HG02870 (cell line): ENCODE results near the gene ATP5MC2.
"Not testable (repeated sequence)": the region's sequence is repeated elsewhere in the genome, so short reads cannot be mapped to it uniquely, and the experiment has no call there.

Experiments
- ATAC-seq: cut with Tn5 transposase; IDR thresholded peaks from one replicate; pipeline ENCODE4 v1.9.1; 2021; ENCODE audit warnings: mild to moderate bottlenecking, moderate library complexity; ENCODE audit not compliant: unreplicated experiment

Gene ATP5MC2

GRCh38 chr12:53695152-53696145, 19.6 kb upstream of the ATP5MC2 start:
- no peak for ATAC-seq

DNA sequence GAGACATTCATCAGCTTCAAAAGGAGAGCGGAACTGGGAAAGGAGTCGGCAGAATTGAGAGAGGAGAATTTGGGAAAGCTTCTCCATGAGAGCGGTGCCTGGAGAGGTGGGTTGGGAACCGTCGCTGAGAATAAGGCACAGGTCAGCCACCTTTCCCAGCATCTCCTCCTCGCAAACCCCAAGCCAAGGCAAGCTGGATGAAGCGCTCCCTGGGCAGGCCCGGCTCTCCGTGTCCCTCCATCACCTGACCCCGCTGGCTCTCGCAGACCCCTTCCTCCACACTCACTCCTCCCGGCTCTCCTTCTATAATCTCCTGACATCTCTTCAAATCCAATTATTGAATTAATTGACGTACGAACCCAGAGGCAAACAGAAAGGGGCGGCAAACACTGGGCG, 18.9 kb upstream of the ATP5MC2 start:
- no peak for ATAC-seq

GRCh38 chr12:53688134-53688533, 12.3 kb upstream of the ATP5MC2 start:
- no peak for ATAC-seq

- no peak for ATAC-seq
Observed at GRCh38 chr12:53686436-53686835, 10.6 kb upstream of the ATP5MC2 start.

DNA sequence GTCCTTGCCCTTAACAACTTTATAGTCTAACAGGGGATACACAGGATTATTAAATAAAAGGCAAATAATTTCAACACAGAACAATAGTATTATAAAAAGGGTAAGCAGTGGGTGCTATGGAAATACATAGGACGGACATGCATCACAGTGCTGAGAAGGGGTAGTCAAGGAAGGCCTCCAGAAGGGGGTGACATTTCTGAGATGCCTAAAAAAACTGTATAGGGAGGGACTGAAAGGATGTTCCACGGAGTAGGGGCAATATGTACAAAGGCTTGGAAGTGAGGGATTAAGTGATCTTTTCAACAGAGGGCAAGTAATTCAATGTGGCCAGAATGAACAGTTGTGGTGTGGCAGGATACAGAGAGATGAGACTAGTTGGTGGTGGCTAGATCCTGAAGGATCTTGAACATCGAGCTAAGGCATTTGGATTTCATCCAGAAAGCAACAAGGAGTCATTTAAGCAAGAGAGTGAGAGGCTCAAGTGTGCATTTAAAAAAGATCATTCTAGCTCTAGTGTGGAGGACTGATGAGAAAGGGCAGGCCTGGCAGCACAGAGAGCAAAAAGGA, 8.9 kb upstream of the ATP5MC2 start:
- no peak for ATAC-seq

GRCh38 chr12:53683983-53684382, 8.1 kb upstream of the ATP5MC2 start:
- ATAC-seq, result no peak

DNA sequence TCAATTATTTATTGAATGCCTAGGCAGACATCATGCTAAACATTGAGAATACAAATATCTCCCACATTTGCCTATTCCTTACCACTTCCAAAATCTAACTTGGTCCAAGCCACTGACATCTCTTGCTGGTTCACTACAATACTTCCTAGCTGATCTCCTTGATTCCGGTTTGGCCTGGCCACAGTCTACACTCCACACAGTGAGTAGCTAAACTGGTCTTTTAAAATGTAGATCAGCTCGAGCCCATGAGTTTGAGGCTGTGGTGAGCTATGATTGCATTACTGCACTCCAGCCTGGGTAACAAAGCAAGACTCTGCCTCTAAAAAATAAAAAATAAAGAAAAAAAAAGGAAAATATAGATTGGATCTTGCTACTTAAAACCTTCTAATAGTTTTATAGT, 7.6 kb upstream of the ATP5MC2 start:
- ATAC-seq, result no peak

- not testable (repeated sequence) for ATAC-seq
Observed at GRCh38 chr12:53680061-53680460, 4.2 kb upstream of the ATP5MC2 start.

DNA sequence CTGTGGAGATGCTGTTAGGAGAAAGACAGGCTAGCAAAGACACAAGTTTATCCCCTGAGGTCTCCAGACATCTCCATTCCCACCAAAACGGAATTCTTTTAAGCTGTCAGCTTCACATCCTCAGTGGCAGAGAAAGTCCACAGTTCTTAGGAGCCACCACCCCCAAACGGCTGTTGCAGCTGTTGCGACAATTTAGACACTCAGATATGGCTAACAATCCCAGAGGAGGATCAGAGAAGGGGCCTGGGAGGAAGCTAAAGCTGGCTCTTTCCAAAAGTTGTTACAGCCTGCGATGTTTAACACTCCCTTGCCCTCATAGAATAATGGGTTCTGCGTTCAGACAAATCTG, 1.9 kb upstream of the ATP5MC2 start:
- ATAC-seq, result no peak

DNA sequence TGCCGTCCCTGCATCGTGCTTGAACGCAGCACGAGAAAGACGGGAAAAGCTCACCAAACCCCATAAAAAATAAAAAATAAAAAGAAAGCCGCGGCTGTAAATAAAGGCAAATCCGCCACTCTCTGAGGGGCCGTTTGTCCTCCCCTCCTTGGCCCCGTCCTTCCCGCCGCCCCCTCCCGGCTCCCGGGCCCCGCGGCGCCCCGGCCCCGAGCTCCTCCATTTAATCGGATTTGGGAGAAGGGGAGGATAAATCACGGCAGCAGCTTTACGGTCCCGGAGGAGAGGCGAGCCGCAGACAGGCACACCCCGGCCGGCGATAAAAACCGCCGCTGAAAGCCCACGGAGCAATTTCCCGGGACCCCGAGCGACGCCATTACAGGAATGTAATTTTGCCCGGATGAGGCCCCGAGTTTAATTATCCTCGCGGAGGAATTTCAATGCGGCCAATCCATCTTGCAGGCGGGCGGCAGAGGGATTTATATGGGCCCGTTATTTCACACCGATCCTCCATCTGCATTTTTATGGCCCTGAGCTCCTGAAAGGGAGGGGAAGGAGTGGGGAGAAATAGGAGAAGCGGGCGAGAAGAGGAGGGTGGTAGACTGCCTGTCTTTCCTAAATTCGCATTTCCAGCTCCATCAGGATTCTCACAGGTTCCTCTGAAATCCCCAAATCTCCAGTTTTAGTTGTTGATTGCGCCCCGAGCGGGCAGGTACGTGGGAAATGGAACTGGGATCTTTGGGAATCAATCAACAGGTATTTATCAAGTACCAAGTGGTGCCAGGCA, 1.3 kb upstream of the ATP5MC2 start:
- no peak for ATAC-seq

DNA sequence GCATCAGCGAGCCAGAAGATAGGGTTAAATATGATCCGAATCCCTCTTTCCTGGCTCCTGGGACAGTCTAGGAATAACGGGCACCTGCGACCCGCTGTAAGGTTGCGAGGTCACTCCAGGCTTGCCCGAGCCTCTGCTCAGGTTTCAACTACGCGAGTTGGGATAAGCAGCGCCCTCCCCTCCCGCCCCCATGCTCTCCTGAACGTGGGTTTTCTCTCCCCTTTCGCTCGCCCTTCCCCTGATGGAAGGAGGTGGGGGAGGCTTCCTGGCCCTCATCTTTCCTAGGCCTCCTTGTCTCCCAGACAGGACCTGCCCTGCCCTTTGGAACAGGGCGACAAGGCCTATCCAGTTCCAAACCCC, 753 bp upstream of the ATP5MC2 start:
- ATAC-seq, result no peak

- no peak for ATAC-seq
Observed at GRCh38 chr12:53674977-53675700, 744 bp downstream of the ATP5MC2 start.

GRCh38 chr12:53670971-53671370, 4.9 kb downstream of the ATP5MC2 start:
- no peak for ATAC-seq

- no peak for ATAC-seq
Observed at GRCh38 chr12:53670308-53670707, 5.6 kb downstream of the ATP5MC2 start.

DNA sequence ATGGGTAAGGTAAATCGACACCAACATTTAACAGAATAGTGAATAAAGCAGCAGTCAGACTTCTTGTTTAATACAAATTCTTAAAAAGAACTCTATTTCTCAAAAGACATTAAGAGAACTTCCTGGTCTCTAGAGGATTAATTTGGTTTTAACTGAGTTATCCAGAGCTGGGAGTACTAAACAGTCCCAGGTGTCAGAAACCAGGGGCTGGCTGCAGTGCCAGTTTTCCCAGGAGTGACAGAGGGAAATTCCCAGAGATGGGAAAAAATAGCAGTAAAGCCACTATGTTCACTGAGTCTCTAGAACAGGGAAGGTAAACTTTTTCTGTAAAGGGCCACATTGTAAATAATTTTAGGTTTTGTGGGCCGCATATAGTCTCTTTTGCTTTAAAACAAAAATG, 8.8 kb downstream of the ATP5MC2 start:
- ATAC-seq, result no peak

DNA sequence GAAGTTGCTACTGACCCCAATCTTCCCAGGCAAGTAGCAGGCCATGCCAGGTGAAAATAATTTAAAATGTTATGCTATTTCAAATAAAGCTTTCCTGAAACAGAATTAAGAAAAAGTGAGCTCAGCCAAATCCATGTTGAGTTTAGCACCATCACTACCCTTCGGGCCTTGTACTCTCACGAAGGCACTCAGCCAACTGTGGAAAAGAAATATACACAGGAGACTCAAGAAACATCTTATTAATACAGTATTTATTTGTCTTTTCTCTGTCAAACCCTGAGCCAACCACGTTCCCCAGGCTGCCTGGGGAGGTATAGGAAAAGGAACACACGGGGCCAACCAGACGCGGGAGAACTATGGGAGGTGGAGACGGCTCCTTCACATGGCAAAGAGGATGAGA, 10.9 kb downstream of the ATP5MC2 start:
- ATAC-seq, result no peak

GRCh38 chr12:53664191-53664590, 11.7 kb downstream of the ATP5MC2 start:
- ATAC-seq, result no peak

- no peak for ATAC-seq
Observed at GRCh38 chr12:53660041-53660440, 15.8 kb downstream of the ATP5MC2 start.

DNA sequence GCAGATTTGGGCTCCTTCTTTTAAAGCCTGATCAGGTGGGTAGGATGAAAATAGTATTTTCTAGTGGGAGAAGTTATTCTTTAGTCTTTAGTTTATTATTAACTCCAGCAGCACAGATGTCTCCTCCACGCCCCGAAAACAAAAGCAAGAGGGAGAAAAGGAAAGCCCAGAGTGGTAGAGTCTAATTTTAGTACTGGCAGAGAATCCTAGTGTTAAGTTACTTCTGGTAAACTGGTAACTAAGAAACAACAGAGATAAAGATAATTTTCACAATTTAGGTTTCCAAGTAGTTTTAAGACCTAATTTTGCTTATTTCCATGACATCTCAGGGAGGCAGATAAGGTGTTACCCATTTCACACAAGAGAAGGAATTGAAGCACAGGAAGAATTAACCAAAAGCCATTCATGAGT, 16.3 kb downstream of the ATP5MC2 start:
- ATAC-seq, result no peak

- ATAC-seq, result no peak
Observed at GRCh38 chr12:53659011-53659551, 16.8 kb downstream of the ATP5MC2 start.

GRCh38 chr12:53657041-53657440, 18.8 kb downstream of the ATP5MC2 start:
- ATAC-seq, result no peak
